Fibroblast of pulmonary artery (primary cell): ENCODE results near the gene CELSR2.

Experiments used
- DNase-seq: peaks from one replicate; pipeline ENCODE4 v3.0.0-alpha.2; 2010; ENCODE audit warnings: low read depth
- H3K4me3 ChIP-seq: replicated peaks from 2 replicates; pipeline ENCODE4 v1.5.1; 2011; ENCODE audit warnings: low read depth, mild to moderate bottlenecking, control low read depth, low read length, moderate library complexity
- TF ChIP-seq, protein P1 (sequence below): IDR thresholded peaks from 2 replicates; pipeline ENCODE4 v1.5.1; 2011; ENCODE audit warnings: mild to moderate bottlenecking, control low read depth, low read length, inconsistent platforms; ENCODE audit errors: missing control alignments

Gene CELSR2

DNA sequence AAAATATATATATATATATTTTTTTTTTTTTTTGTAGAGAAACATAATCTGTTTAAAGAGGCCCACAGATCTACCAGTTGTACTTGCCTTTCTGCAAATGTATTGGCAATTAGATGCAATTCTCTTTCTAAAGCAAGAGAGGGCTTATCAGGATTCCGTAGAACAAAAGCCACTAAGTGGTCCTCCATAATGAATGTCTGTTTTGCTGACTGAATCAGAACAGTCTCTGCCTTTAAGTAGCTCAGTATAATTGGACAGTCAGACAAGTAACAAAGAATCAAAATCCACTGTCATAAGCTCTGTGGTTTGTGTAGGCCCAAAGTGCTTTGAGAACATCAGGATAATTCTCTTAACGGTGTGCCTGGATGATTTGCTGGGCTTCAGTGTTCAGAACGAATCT, 18.3 kb upstream of the CELSR2 start:
- H3K4me3 ChIP-seq = no peak overlapping the region
- no peak for DNase-seq
- TF ChIP-seq, protein P1, sequence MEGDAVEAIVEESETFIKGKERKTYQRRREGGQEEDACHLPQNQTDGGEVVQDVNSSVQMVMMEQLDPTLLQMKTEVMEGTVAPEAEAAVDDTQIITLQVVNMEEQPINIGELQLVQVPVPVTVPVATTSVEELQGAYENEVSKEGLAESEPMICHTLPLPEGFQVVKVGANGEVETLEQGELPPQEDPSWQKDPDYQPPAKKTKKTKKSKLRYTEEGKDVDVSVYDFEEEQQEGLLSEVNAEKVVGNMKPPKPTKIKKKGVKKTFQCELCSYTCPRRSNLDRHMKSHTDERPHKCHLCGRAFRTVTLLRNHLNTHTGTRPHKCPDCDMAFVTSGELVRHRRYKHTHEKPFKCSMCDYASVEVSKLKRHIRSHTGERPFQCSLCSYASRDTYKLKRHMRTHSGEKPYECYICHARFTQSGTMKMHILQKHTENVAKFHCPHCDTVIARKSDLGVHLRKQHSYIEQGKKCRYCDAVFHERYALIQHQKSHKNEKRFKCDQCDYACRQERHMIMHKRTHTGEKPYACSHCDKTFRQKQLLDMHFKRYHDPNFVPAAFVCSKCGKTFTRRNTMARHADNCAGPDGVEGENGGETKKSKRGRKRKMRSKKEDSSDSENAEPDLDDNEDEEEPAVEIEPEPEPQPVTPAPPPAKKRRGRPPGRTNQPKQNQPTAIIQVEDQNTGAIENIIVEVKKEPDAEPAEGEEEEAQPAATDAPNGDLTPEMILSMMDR = no peak

DNA sequence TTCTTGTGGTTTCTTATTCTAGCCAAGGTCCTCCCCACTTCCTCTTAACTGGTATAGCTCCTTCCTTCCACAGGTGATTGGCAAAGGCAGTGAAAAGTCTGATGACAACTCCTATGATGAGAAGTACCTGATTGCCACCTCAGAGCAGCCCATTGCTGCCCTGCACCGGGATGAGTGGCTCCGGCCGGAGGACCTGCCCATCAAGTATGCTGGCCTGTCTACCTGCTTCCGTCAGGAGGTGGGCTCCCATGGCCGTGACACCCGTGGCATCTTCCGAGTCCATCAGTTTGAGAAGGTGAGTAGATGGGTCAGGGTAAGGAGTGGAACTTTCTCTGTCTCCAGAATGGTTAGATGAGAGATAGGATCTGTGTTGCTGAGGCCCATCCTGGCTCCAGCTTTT, 14.2 kb upstream of the CELSR2 start:
- DNase-seq = no peak
- TF ChIP-seq, protein P1 = no peak
- H3K4me3 ChIP-seq = no peak overlapping the region

DNA sequence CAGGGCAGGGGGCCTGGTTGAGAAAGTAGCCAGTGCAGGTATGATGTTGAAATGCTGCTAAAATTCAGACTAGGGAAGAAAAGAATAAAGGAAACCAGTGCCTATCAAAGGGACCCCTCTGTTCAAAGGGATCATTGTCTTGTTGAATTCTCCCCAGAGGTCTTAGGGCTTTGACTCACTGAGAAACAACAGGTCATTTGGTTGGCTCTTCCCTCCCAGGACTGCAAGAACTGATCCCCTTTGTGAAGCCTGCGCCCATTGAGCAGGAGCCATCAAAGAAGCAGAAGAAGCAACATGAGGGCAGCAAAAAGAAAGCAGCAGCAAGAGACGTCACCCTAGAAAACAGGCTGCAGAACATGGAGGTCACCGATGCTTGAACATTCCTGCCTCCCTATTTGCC, 11.8 kb upstream of the CELSR2 start:
- DNase-seq = no peak
- H3K4me3 ChIP-seq = no peak overlapping the region
- TF ChIP-seq, protein P1 = no peak

DNA sequence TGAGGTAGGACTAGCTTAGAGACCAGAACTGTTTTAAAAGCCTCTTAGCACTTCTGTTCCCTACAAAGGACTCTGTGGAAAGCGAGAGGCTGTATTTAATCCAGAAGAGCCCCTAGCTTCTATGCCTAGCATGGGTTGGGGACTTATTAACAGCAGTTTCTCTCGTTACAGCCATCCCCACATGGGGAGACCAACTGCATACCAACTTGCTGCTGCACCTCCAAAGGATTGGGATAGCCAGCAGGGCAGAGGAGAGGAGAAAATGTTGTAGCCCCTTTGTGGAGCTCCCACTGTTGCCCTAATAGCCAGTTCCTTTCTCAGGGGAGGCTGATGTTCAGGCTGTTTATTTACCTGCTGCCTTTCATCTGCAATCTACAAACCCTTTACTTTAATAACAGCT, 11.0 kb upstream of the CELSR2 start:
- TF ChIP-seq, protein P1 = no peak
- no peak for DNase-seq
- H3K4me3 ChIP-seq = no peak overlapping the region

DNA sequence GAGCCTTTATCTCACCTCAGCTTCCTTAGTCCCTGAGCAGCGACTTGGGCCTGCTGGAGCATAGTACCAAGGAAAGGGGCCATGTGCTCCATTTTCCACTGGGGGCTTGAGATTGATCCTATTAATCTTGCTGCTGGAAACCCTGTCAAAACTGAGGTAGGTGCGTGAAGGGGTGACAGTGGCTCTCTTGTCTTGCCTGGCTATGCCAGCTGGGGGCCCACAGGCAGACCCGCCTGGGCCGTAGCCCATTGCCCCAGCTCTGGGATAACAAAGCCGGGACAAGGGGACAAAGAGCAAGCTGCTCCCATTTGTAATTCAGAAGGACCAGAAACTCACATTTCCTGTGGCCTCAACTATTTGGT, 10.3 kb upstream of the CELSR2 start:
- no peak overlapping the region for H3K4me3 ChIP-seq
- no peak for DNase-seq
- TF ChIP-seq, protein P1 = no peak

DNA sequence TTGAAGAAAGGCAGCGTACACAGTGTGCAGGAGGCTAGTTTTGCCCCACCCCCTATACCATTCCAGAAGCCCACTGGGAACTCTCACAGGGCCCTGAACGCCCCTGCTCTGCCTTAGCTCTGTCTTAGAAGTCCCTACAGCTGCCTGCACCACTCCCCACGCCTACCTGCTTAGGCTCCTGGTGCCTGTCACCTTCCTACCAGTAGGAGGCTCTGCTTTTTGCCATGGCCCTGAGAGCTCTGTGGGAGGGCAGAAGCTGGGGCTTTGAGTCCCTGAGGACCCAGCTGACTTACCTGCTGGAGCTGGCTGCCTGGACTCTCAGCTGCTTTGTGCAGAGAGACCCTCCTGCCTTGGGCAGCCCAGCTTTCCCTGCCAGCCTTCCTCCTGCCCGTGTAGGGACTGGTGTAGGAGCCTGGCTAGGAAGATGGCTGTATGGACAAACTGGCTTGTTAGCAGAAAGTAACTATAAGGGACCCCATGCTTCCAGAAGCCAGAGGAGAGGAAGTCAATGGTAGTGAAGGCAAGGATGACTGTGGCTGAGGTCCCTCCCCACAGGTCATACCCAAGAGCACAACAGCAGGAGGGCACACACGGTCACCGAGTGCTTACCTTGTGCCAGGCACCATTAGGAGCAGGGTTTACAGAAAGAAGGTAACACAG, 9.8 kb upstream of the CELSR2 start:
- no peak overlapping the region for H3K4me3 ChIP-seq
- DNase-seq = peak; percentile 45
- TF ChIP-seq, protein P1 = peak; percentile 59
